ENCODE measurements around the gene WFDC10B.

- TF ChIP-seq CTCF (IDR thresholded peaks at IDR 0.05; ENCODE audit: low read depth, low read length) (no peak), EZH2phosphoT487 (IDR thresholded peaks at IDR 0.05; ENCODE audit: low read depth) (no peak)
These were observed 18.9 kb downstream of the WFDC10B start for GRCh38 chr20:45685896-45686295.
